ENCODE data around the gene FRS2.
"Not testable (repeated sequence)": the region's sequence is repeated elsewhere in the genome, so short reads cannot be mapped to it uniquely, and the experiment has no call there.

Gene FRS2

GRCh38 chr12:69470189-69471075, at the start of gene FRS2:
FRS2 (plus strand) TSS chr12:69470388; CDS start chr12:69569031, 98,643 bp downstream.
- DNase-seq (ENCODE audit: insufficient read length, low spot score) (peak; percentile 93), FAIRE-seq (peak; percentile 54)

GRCh38 chr12:69421548-69421947, 48.6 kb upstream of the FRS2 start:
- FAIRE-seq (no peak), DNase-seq (ENCODE audit: insufficient read length, low spot score) (no peak)

- FAIRE-seq (no peak), DNase-seq (ENCODE audit: insufficient read length, low spot score) (no peak)
Observed at GRCh38 chr12:69423037-69423905, 46.9 kb upstream of the FRS2 start.

- FAIRE-seq (no peak), DNase-seq (ENCODE audit: insufficient read length, low spot score) (no peak)
Observed at GRCh38 chr12:69425417-69425816, 44.8 kb upstream of the FRS2 start.

GRCh38 chr12:69428351-69429073, 41.7 kb upstream of the FRS2 start:
- no peak for FAIRE-seq

GRCh38 chr12:69430942-69431590, 39.1 kb upstream of the FRS2 start:
- DNase-seq (ENCODE audit: insufficient read length, low spot score) (no peak), FAIRE-seq (no peak)

More at GRCh38 chr12:69428351-69429073, 41.7 kb upstream of the FRS2 start:
- no peak for DNase-seq (ENCODE audit: insufficient read length, low spot score)

- DNase-seq (ENCODE audit: insufficient read length, low spot score): no peak
- no peak for FAIRE-seq
Observed at GRCh38 chr12:69431591-69432222, 38.5 kb upstream of the FRS2 start.

- FAIRE-seq: no peak
Observed at GRCh38 chr12:69433653-69434052, 36.5 kb upstream of the FRS2 start.

GRCh38 chr12:69435644-69436043, 34.5 kb upstream of the FRS2 start:
- no peak for FAIRE-seq

More at GRCh38 chr12:69433653-69434052, 36.5 kb upstream of the FRS2 start:
- DNase-seq (ENCODE audit: insufficient read length, low spot score): no peak

GRCh38 chr12:69437073-69437472, 33.1 kb upstream of the FRS2 start:
- no peak for FAIRE-seq
- no peak for DNase-seq (ENCODE audit: insufficient read length, low spot score)

More at GRCh38 chr12:69435644-69436043, 34.5 kb upstream of the FRS2 start:
- no peak for DNase-seq (ENCODE audit: insufficient read length, low spot score)

- no peak for FAIRE-seq
Observed at GRCh38 chr12:69438539-69438938, 31.6 kb upstream of the FRS2 start.

GRCh38 chr12:69440016-69440415, 30.2 kb upstream of the FRS2 start:
- DNase-seq (ENCODE audit: insufficient read length, low spot score): no peak
- FAIRE-seq: no peak

More at GRCh38 chr12:69438539-69438938, 31.6 kb upstream of the FRS2 start:
- DNase-seq (ENCODE audit: insufficient read length, low spot score): no peak

- no peak for FAIRE-seq
- DNase-seq (ENCODE audit: insufficient read length, low spot score): no peak
Observed at GRCh38 chr12:69440886-69441285, 29.3 kb upstream of the FRS2 start.

GRCh38 chr12:69442894-69443293, 27.3 kb upstream of the FRS2 start:
- no peak for FAIRE-seq
- no peak for DNase-seq (ENCODE audit: insufficient read length, low spot score)

- DNase-seq (ENCODE audit: insufficient read length, low spot score) (no peak), FAIRE-seq (no peak)
Observed at GRCh38 chr12:69443916-69444315, 26.3 kb upstream of the FRS2 start.

GRCh38 chr12:69447892-69448291, 22.3 kb upstream of the FRS2 start:
- FAIRE-seq (no peak), DNase-seq (ENCODE audit: insufficient read length, low spot score) (no peak)

- not testable (repeated sequence) for FAIRE-seq; DNase-seq (ENCODE audit: insufficient read length, low spot score)
Observed at GRCh38 chr12:69452598-69453132, 17.5 kb upstream of the FRS2 start.

- FAIRE-seq (no peak), DNase-seq (ENCODE audit: insufficient read length, low spot score) (no peak)
Observed at GRCh38 chr12:69456239-69456638, 13.9 kb upstream of the FRS2 start.

- FAIRE-seq (no peak), DNase-seq (ENCODE audit: insufficient read length, low spot score) (no peak)
Observed at GRCh38 chr12:69457433-69457832, 12.8 kb upstream of the FRS2 start.

All from HTR-8/SVneo (cell line).